Measurements from ENCODE around the gene RAB13. TPM values are rescaled to one million over a fixed set of nuclear protein-coding genes. Genes with fewer than 3 reads are reported as not detected.
A peak's percentile ranks its signal among the peaks of the same experiment; 100 is the strongest.
"Not testable (repeated sequence)": the region's sequence is repeated elsewhere in the genome, so short reads cannot be mapped to it uniquely, and the experiment has no call there.

Gene RAB13
- total RNA-seq, 1 donor from 2014 or later = 41.9 TPM

DNA sequence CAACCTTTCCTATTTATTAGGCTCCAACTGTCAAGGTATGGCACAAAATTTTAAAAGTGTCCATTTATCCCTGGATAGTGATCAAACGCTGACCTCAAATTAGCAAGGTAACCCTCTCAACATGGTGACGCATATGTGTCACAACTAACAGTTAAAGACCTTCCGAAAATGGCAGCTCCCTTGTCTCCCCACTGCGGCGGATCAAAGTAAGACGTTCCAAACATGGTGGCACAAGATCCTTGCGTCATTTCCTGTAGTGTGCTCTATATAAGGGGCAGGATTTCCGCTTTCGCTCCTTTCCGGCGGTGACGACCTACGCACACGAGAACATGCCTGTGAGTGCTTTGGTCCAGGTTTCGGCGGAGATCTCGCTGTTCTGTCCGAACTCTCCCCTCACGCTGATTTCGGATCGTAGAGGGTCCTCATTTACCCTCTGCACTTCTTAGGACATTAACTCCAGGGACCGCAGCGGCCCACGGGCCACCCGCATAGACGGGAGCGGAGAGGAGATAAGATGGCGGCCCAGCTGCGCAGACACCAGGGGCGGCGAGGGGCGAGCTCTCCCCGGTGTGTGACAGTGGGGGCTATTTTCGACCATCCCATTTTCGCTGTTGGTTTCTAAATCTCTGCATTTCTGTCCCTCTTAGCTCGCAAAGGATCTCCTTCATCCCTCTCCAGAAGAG lies 4.5 kb upstream of the RAB13 start, which contains the start of gene RPS27:
Gene RPS27, plus strand, starts transcription at position 295 of the 683 bp plus-strand sequence. Its CDS starts 35 bp downstream, at position 330.
- DNase-seq (ENCODE audit: low read depth) = peak; percentile 88
- H3K4me3 ChIP-seq (ENCODE audit: low read depth, low read length) = peak within 1 kb of the TSS; percentile 84
- no peak for TF ChIP-seq CTCF (conservative IDR thresholded peaks at IDR 0.05; ENCODE audit: low read depth, low read length)

DNA sequence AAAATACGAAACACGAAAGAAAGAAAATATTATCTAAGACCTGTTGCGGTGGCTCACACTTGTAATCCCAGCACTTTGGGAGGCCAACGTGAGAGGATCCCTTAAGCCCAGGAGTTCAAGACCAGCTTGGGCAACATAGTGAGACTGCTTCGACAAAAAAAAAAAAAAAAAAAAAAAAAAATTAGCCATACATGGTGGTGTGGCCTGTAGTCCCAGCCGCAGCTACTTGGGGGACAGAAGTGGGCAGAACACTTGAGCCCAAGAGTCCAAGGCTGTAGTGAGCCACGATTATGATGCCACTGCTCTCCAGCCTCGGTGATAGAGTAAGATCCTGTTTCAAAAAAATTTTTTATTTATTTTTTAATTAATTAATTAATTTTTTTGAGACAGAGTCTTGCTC lies 1.5 kb upstream of the RAB13 start:
- no peak overlapping the region for H3K4me3 ChIP-seq (ENCODE audit: low read depth, low read length)
- DNase-seq (ENCODE audit: low read depth) = no peak
- no peak for TF ChIP-seq CTCF (conservative IDR thresholded peaks at IDR 0.05; ENCODE audit: low read depth, low read length)

GRCh38 chr1:153985341-153985912 lies 712 bp downstream of the RAB13 start:
- no peak for TF ChIP-seq CTCF (conservative IDR thresholded peaks at IDR 0.05; ENCODE audit: low read depth, low read length)
- DNase-seq (ENCODE audit: low read depth) = peak; percentile 44

GRCh38 chr1:153984123-153984894 lies 1.8 kb downstream of the RAB13 start:
- no peak for TF ChIP-seq CTCF (conservative IDR thresholded peaks at IDR 0.05; ENCODE audit: low read depth, low read length)

More at GRCh38 chr1:153985341-153985912, 712 bp downstream of the RAB13 start:
- H3K4me3 ChIP-seq (ENCODE audit: low read depth, low read length) = peak overlapping the region; percentile 77

DNA sequence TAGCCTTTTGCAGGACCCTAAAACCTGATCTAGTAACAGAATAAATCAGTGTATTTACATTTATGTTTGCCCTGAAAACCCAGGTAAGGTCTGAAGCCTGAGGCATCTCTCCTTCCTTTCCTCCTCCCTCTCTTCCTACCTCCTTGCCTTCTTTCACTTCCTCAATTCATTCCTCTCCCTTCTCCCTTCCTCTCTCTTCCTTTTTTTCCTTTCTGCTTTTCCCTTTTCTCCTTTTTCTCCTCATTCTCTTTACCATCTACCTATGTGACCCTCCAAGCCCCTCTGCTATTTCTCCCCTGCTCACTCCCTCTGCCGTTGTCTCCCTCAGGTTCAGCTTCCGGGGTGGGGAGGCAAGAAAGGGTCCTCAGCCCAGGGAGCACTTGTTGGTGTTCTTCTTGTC lies 4.4 kb downstream of the RAB13 start:
- not testable (repeated sequence) for DNase-seq (ENCODE audit: low read depth); H3K4me3 ChIP-seq (ENCODE audit: low read depth, low read length)

More at GRCh38 chr1:153984123-153984894, 1.8 kb downstream of the RAB13 start:
- DNase-seq (ENCODE audit: low read depth) = no peak
- peak overlapping the region; percentile 77 for H3K4me3 ChIP-seq (ENCODE audit: low read depth, low read length)

GRCh38 chr1:153979091-153979490 lies 7.0 kb downstream of the RAB13 start:
- not testable (repeated sequence) for DNase-seq (ENCODE audit: low read depth); H3K4me3 ChIP-seq (ENCODE audit: low read depth, low read length)

GRCh38 chr1:153978274-153978909 lies 7.7 kb downstream of the RAB13 start:
- DNase-seq (ENCODE audit: low read depth) = no peak
- no peak for TF ChIP-seq CTCF (conservative IDR thresholded peaks at IDR 0.05; ENCODE audit: low read depth, low read length)
- H3K4me3 ChIP-seq (ENCODE audit: low read depth, low read length) = peak overlapping the region; percentile 85

Measured in epithelial cell of proximal tubule (primary cell).